A673 (cell line): ENCODE measurements around the gene ZNF592.

Experiments
- CTCF ChIP-seq: fragments of 300-800, 200-600 bp; sonication (generic); conservative IDR thresholded peaks from 2 replicates; pipeline ENCODE4 v1.5.1; 2017; ENCODE audit warnings: low read depth, mild to moderate bottlenecking, antibody characterized with exemption, low read length, moderate library complexity, mixed read lengths
- EZH2 ChIP-seq: fragments of 200-600 bp; sonication (generic); IDR thresholded peaks from 2 replicates; pipeline ENCODE4 v1.6.1; 2017; ENCODE audit warnings: borderline replicate concordance, low read depth, mild to moderate bottlenecking, mixed read lengths, antibody characterized with exemption, low read length; ENCODE audit not compliant: poor library complexity, severe bottlenecking

DNA sequence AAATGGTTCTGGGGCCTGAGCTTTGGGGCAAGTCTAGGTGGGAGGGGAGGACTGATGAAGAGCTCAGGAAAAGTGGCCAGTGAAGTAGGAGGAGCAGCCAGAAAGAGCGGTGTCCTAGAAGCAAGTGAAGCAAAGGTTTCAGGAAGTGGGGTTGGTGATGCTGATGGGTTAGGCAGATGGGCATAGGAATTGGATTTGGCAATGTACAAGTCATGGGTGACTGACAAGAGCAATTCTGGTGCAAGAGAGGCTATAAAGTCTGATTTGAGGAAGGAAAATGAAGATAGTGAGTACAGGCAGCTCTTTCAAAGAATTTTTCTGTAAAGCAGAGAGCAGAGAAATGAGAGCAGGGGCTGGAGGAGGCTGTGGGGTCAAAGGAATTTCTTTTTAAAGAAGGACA is 88.5 kb downstream of the ZNF592 start:
- TF ChIP-seq CTCF, result no peak
- no peak for TF ChIP-seq EZH2
